GM23248 (cell line): ENCODE measurements around the gene PDZRN4.

Experiments
- EZH2 ChIP-seq: fragments of 200-600 bp; sonication (generic); IDR thresholded peaks from 2 replicates; pipeline ENCODE4 v1.6.1; 2018; ENCODE audit warnings: antibody characterized with exemption, mild to moderate bottlenecking; ENCODE audit not compliant: insufficient read depth, poor library complexity, severe bottlenecking
- EZH2phosphoT487 ChIP-seq: fragments of 200-600 bp; sonication (generic); IDR thresholded peaks from 2 replicates; pipeline ENCODE4 v1.6.1; 2018; ENCODE audit warnings: antibody characterized with exemption, moderate library complexity, mild to moderate bottlenecking, low read depth; ENCODE audit not compliant: insufficient read depth

DNA sequence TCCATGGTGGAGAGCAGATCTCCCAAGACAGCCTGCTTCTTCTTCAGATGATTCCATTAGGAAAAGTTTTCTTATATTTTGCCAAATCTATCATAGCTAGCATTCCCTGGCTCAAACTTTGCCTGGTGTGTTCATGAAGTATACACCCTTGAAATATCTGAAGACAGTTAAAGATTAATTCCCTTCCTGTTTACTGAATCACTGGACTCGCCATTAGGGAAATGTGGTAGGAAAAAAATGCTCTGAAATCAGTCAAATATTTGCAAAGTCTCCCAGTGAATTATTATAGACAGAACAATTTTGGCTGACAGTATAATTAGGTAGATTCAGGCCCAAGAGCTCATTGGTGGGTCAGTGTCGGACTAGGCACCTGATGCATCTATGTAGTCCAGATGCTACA is 86.5 kb downstream of the PDZRN4 start:
- no peak for TF ChIP-seq EZH2
- no peak for TF ChIP-seq EZH2phosphoT487
